ENCODE data around the gene SLC25A34.

DNA sequence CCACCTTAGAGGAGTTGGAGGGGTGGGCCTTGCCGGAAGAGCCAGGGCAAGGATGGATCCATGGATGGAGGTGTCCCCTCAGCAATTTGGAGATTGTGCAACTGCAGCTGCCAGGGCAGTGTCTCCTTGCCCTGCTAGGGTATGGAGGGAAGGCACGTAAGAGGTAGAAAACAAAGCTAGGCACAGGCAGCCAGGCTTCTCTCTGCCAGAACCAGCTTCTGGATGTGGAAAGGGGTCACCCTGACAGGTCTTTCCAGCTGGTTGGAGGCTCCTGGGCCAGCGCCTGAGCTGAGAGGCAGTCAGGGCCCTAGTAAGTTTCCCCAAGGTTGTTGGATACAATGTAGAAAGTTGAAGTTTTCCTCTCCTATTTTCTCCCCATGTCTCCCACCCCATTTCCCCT is 15.2 kb upstream of the SLC25A34 start:
- TF ChIP-seq TAF1 (IDR thresholded peaks at IDR 0.05; ENCODE audit: low read depth, low read length) (no peak), POLR2A (IDR thresholded peaks at IDR 0.05; ENCODE audit: low read depth, low read length) (no peak), POLR2AphosphoS5 (IDR thresholded peaks at IDR 0.05; ENCODE audit: low read depth, low read length) (no peak), PAX5 (IDR thresholded peaks at IDR 0.05; ENCODE audit: insufficient read depth, low read length, severe bottlenecking) (no peak), SPI1 (IDR thresholded peaks at IDR 0.05; ENCODE audit: low read depth, low read length) (no peak)
